Measurements from ENCODE around the gene ARID5B. TPM values are rescaled to one million over a fixed set of nuclear protein-coding genes. Genes with fewer than 3 reads are reported as not detected.

ARID5B gene
- total RNA-seq, 1 donor: 94.1 TPM

- H3K4me2 ChIP-seq (ENCODE audit: insufficient read depth, low read length): no peak overlapping the region
Observed at GRCh38 chr10:61857746-61858145, 43.8 kb upstream of the ARID5B start.

GRCh38 chr10:61859786-61860185 lies 41.7 kb upstream of the ARID5B start:
- H3K4me3 ChIP-seq (ENCODE audit: insufficient read depth, low read length): no peak overlapping the region

More at GRCh38 chr10:61857746-61858145, 43.8 kb upstream of the ARID5B start:
- DNase-seq (ENCODE audit: insufficient read length, low spot score, missing footprints): no peak
- Histone ChIP-seq H3K36me3 (ENCODE audit: insufficient read depth, low read length) (no peaks in the 10 kb centered on the region), H4K20me1 (ENCODE audit: insufficient read depth, low read length) (no peaks in the 10 kb centered on the region), H3K27me3 (ENCODE audit: insufficient read depth, low read length) (no peaks in the 10 kb centered on the region), H3K4me3 (ENCODE audit: insufficient read depth, low read length) (no peak overlapping the region), H2AFZ (ENCODE audit: low read length) (no peak overlapping the region), H3K27ac (ENCODE audit: low read depth, low read length) (no peak overlapping the region), H3K9me3 (ENCODE audit: low read depth, low read length) (no peaks in the 10 kb centered on the region), H3K79me2 (ENCODE audit: insufficient read depth, low read length) (no peaks in the 10 kb centered on the region), H3K4me1 (ENCODE audit: insufficient read depth, low read length) (no peaks in the 10 kb centered on the region)
- no peak for TF ChIP-seq CTCF (IDR thresholded peaks at IDR 0.05; ENCODE audit: extremely low read depth, low read depth, low read length)

GRCh38 chr10:61860964-61861758 lies 40.3 kb upstream of the ARID5B start:
- Histone ChIP-seq H2AFZ (ENCODE audit: low read length) (no peak overlapping the region), H3K27ac (ENCODE audit: low read depth, low read length) (no peak overlapping the region), H3K4me1 (ENCODE audit: insufficient read depth, low read length) (no peaks in the 10 kb centered on the region), H3K4me2 (ENCODE audit: insufficient read depth, low read length) (no peak overlapping the region), H3K36me3 (ENCODE audit: insufficient read depth, low read length) (no peaks in the 10 kb centered on the region), H3K27me3 (ENCODE audit: insufficient read depth, low read length) (no peaks in the 10 kb centered on the region), H3K79me2 (ENCODE audit: insufficient read depth, low read length) (no peaks in the 10 kb centered on the region), H3K4me3 (ENCODE audit: insufficient read depth, low read length) (no peak overlapping the region), H3K9me3 (ENCODE audit: low read depth, low read length) (no peaks in the 10 kb centered on the region), H4K20me1 (ENCODE audit: insufficient read depth, low read length) (no peaks in the 10 kb centered on the region)
- no peak for TF ChIP-seq CTCF (IDR thresholded peaks at IDR 0.05; ENCODE audit: extremely low read depth, low read depth, low read length)
- DNase-seq (ENCODE audit: insufficient read length, low spot score, missing footprints): no peak

More at GRCh38 chr10:61859786-61860185, 41.7 kb upstream of the ARID5B start:
- Histone ChIP-seq H2AFZ (ENCODE audit: low read length) (no peak overlapping the region), H3K36me3 (ENCODE audit: insufficient read depth, low read length) (no peaks in the 10 kb centered on the region), H3K4me2 (ENCODE audit: insufficient read depth, low read length) (no peak overlapping the region), H3K79me2 (ENCODE audit: insufficient read depth, low read length) (no peaks in the 10 kb centered on the region), H4K20me1 (ENCODE audit: insufficient read depth, low read length) (no peaks in the 10 kb centered on the region), H3K27ac (ENCODE audit: low read depth, low read length) (no peak overlapping the region), H3K27me3 (ENCODE audit: insufficient read depth, low read length) (no peaks in the 10 kb centered on the region), H3K4me1 (ENCODE audit: insufficient read depth, low read length) (no peaks in the 10 kb centered on the region), H3K9me3 (ENCODE audit: low read depth, low read length) (no peaks in the 10 kb centered on the region)
- TF ChIP-seq CTCF (IDR thresholded peaks at IDR 0.05; ENCODE audit: extremely low read depth, low read depth, low read length): no peak
- no peak for DNase-seq (ENCODE audit: insufficient read length, low spot score, missing footprints)

- peak overlapping the region; percentile 39 for H2AFZ ChIP-seq (ENCODE audit: low read length)
- TF ChIP-seq CTCF (IDR thresholded peaks at IDR 0.05; ENCODE audit: extremely low read depth, low read depth, low read length): no peak
- no peak for DNase-seq (ENCODE audit: insufficient read length, low spot score, missing footprints)
- H3K4me3 ChIP-seq (ENCODE audit: insufficient read depth, low read length): no peak overlapping the region
- no peaks in the 10 kb centered on the region for H3K36me3 ChIP-seq (ENCODE audit: insufficient read depth, low read length)
- no peak overlapping the region for H3K4me2 ChIP-seq (ENCODE audit: insufficient read depth, low read length)
- H3K9me3 ChIP-seq (ENCODE audit: low read depth, low read length): no peaks in the 10 kb centered on the region
- no peaks in the 10 kb centered on the region for H3K27me3 ChIP-seq (ENCODE audit: insufficient read depth, low read length)
- H3K79me2 ChIP-seq (ENCODE audit: insufficient read depth, low read length): no peaks in the 10 kb centered on the region
- H3K27ac ChIP-seq (ENCODE audit: low read depth, low read length): no peak overlapping the region
- H4K20me1 ChIP-seq (ENCODE audit: insufficient read depth, low read length): no peaks in the 10 kb centered on the region
- no peaks in the 10 kb centered on the region for H3K4me1 ChIP-seq (ENCODE audit: insufficient read depth, low read length)
Observed at GRCh38 chr10:61863981-61864380, 37.5 kb upstream of the ARID5B start.
